Measurements from ENCODE around the gene ZNF136.

Gene ZNF136

GRCh38 chr19:12156223-12157058 lies 6.5 kb upstream of the ZNF136 start, which contains the start of gene ZNF625:
TSS of gene ZNF625 (minus strand) at chr19:12156734. CDS start at chr19:12156558, 176 bp downstream.
- peak within 1 kb of the TSS; percentile 34 for H3K27ac Mint-ChIP-seq
- H3K4me1 Mint-ChIP-seq (ENCODE audit: low read depth), result peaks cover 16% of the 10 kb centered on the region
- H3K36me3 Mint-ChIP-seq, result peaks cover 5% of the 10 kb centered on the region
- no peaks in the 10 kb centered on the region for H3K27me3 Mint-ChIP-seq
- H3K9me3 Mint-ChIP-seq (ENCODE audit: low read depth), result no peaks in the 10 kb centered on the region
- peak within 1 kb of the TSS; percentile 86 for H3K4me3 Mint-ChIP-seq

- Mint-ChIP-seq H3K9me3 (ENCODE audit: low read depth) (no peaks in the 10 kb centered on the region), H3K4me1 (ENCODE audit: low read depth) (peaks cover 33% of the 10 kb centered on the region), H3K27ac (no peak overlapping the region), H3K4me3 (no peak overlapping the region), H3K36me3 (peaks cover 3% of the 10 kb centered on the region), H3K27me3 (no peaks in the 10 kb centered on the region)
Measured at GRCh38 chr19:12159773-12160414, 3.0 kb upstream of the ZNF136 start.

GRCh38 chr19:12162513-12162881 lies 399 bp upstream of the ZNF136 start:
- Mint-ChIP-seq H3K9me3 (ENCODE audit: low read depth) (no peaks in the 10 kb centered on the region), H3K36me3 (no peaks in the 10 kb centered on the region), H3K4me1 (ENCODE audit: low read depth) (peaks cover 42% of the 10 kb centered on the region), H3K27ac (peak overlapping the region; percentile 98), H3K27me3 (no peaks in the 10 kb centered on the region), H3K4me3 (peak overlapping the region; percentile 100)

- Mint-ChIP-seq H3K4me3 (peak overlapping the region; percentile 100), H3K9me3 (ENCODE audit: low read depth) (no peaks in the 10 kb centered on the region), H3K27ac (peak overlapping the region; percentile 97), H3K4me1 (ENCODE audit: low read depth) (peaks cover 42% of the 10 kb centered on the region), H3K36me3 (no peaks in the 10 kb centered on the region), H3K27me3 (no peaks in the 10 kb centered on the region)
Measured at GRCh38 chr19:12163826-12164225, 930 bp downstream of the ZNF136 start.

GRCh38 chr19:12166626-12167025 lies 3.7 kb downstream of the ZNF136 start:
- no peaks in the 10 kb centered on the region for H3K27me3 Mint-ChIP-seq
- peaks cover 3% of the 10 kb centered on the region for H3K36me3 Mint-ChIP-seq
- H3K27ac Mint-ChIP-seq, result peak overlapping the region; percentile 85
- H3K4me1 Mint-ChIP-seq (ENCODE audit: low read depth), result peaks cover 49% of the 10 kb centered on the region
- H3K9me3 Mint-ChIP-seq (ENCODE audit: low read depth), result no peaks in the 10 kb centered on the region
- peak overlapping the region; percentile 53 for H3K4me3 Mint-ChIP-seq

GRCh38 chr19:12180377-12180776 lies 17.5 kb downstream of the ZNF136 start:
- peaks cover 7% of the 10 kb centered on the region for H3K9me3 Mint-ChIP-seq (ENCODE audit: low read depth)
- peaks cover 25% of the 10 kb centered on the region for H3K4me1 Mint-ChIP-seq (ENCODE audit: low read depth)
- H3K36me3 Mint-ChIP-seq, result peaks cover 45% of the 10 kb centered on the region
- H3K27me3 Mint-ChIP-seq, result no peaks in the 10 kb centered on the region
- H3K4me3 Mint-ChIP-seq, result peak overlapping the region; percentile 3
- H3K27ac Mint-ChIP-seq, result no peak overlapping the region

- Mint-ChIP-seq H3K4me1 (ENCODE audit: low read depth) (peaks cover 3% of the 10 kb centered on the region), H3K36me3 (peaks cover 75% of the 10 kb centered on the region), H3K27ac (no peak overlapping the region), H3K27me3 (no peaks in the 10 kb centered on the region), H3K4me3 (no peak overlapping the region), H3K9me3 (ENCODE audit: low read depth) (peaks cover 25% of the 10 kb centered on the region)
Measured at GRCh38 chr19:12187625-12188024, 24.7 kb downstream of the ZNF136 start.

GRCh38 chr19:12194827-12195731 lies 32.2 kb downstream of the ZNF136 start:
- peaks cover 27% of the 10 kb centered on the region for H3K36me3 Mint-ChIP-seq
- peaks cover 15% of the 10 kb centered on the region for H3K9me3 Mint-ChIP-seq (ENCODE audit: low read depth)
- peak overlapping the region; percentile 87 for H3K27ac Mint-ChIP-seq
- H3K4me1 Mint-ChIP-seq (ENCODE audit: low read depth), result peaks cover 34% of the 10 kb centered on the region
- H3K27me3 Mint-ChIP-seq, result no peaks in the 10 kb centered on the region
- peak overlapping the region; percentile 92 for H3K4me3 Mint-ChIP-seq

- Mint-ChIP-seq H3K9me3 (ENCODE audit: low read depth) (peaks cover 9% of the 10 kb centered on the region), H3K4me1 (ENCODE audit: low read depth) (peaks cover 43% of the 10 kb centered on the region), H3K27me3 (no peaks in the 10 kb centered on the region), H3K27ac (no peak overlapping the region), H3K4me3 (no peak overlapping the region), H3K36me3 (peaks cover 11% of the 10 kb centered on the region)
Measured at GRCh38 chr19:12198136-12198535, 35.2 kb downstream of the ZNF136 start.

- H3K4me1 Mint-ChIP-seq (ENCODE audit: low read depth), result peaks cover 37% of the 10 kb centered on the region
- no peak overlapping the region for H3K27ac Mint-ChIP-seq
- H3K27me3 Mint-ChIP-seq, result no peaks in the 10 kb centered on the region
Measured at GRCh38 chr19:12199757-12200419, 37.0 kb downstream of the ZNF136 start.

GRCh38 chr19:12202250-12202649 lies 39.4 kb downstream of the ZNF136 start:
- Mint-ChIP-seq H3K9me3 (ENCODE audit: low read depth) (peaks cover 14% of the 10 kb centered on the region), H3K4me3 (no peak overlapping the region), H3K4me1 (ENCODE audit: low read depth) (peaks cover 25% of the 10 kb centered on the region), H3K27me3 (no peaks in the 10 kb centered on the region), H3K36me3 (peaks cover 22% of the 10 kb centered on the region), H3K27ac (no peak overlapping the region)

More at GRCh38 chr19:12199757-12200419, 37.0 kb downstream of the ZNF136 start:
- Mint-ChIP-seq H3K4me3 (no peak overlapping the region), H3K9me3 (ENCODE audit: low read depth) (peaks cover 9% of the 10 kb centered on the region), H3K36me3 (peaks cover 13% of the 10 kb centered on the region)

- Mint-ChIP-seq H3K4me3 (no peak overlapping the region), H3K36me3 (peaks cover 31% of the 10 kb centered on the region), H3K27me3 (no peaks in the 10 kb centered on the region), H3K4me1 (ENCODE audit: low read depth) (peaks cover 11% of the 10 kb centered on the region), H3K27ac (no peak overlapping the region), H3K9me3 (ENCODE audit: low read depth) (peaks cover 25% of the 10 kb centered on the region)
Measured at GRCh38 chr19:12205296-12205695, 42.4 kb downstream of the ZNF136 start.

GRCh38 chr19:12208221-12208620 lies 45.3 kb downstream of the ZNF136 start:
- no peak overlapping the region for H3K4me3 Mint-ChIP-seq
- no peaks in the 10 kb centered on the region for H3K27me3 Mint-ChIP-seq
- no peak overlapping the region for H3K27ac Mint-ChIP-seq
- H3K4me1 Mint-ChIP-seq (ENCODE audit: low read depth), result no peaks in the 10 kb centered on the region
- H3K9me3 Mint-ChIP-seq (ENCODE audit: low read depth), result peaks cover 29% of the 10 kb centered on the region
- H3K36me3 Mint-ChIP-seq, result peaks cover 34% of the 10 kb centered on the region

- peaks cover 36% of the 10 kb centered on the region for H3K9me3 Mint-ChIP-seq (ENCODE audit: low read depth)
- no peaks in the 10 kb centered on the region for H3K27me3 Mint-ChIP-seq
- H3K27ac Mint-ChIP-seq, result no peak overlapping the region
- no peak overlapping the region for H3K4me3 Mint-ChIP-seq
- no peaks in the 10 kb centered on the region for H3K4me1 Mint-ChIP-seq (ENCODE audit: low read depth)
- peaks cover 35% of the 10 kb centered on the region for H3K36me3 Mint-ChIP-seq
Measured at GRCh38 chr19:12217332-12217731, 54.4 kb downstream of the ZNF136 start.
